Neutrophil (primary cell): Measurements from ENCODE around the gene NOP14.

Source experiments
- H3K27ac ChIP-seq: fragments of 200-600 bp; sonication (generic); 2 replicates; pipeline ENCODE4 v1.5.1; 2016; ENCODE audit warnings: mild to moderate bottlenecking, moderate library complexity
- H3K27me3 ChIP-seq: fragments of 200-600 bp; sonication (generic); 2 replicates; pipeline ENCODE4 v1.6.0; 2016; ENCODE audit warnings: mild to moderate bottlenecking
- H3K36me3 ChIP-seq: fragments of 200-600 bp; sonication (generic); 2 replicates; pipeline ENCODE4 v1.5.1; 2017
- H3K4me1 ChIP-seq, 2 experiments: fragments of 200-600 bp in 1 of 2; sonication (generic) in 1 of 2; 1 replicate in 1 of 2; 2 replicates in 1 of 2; pipeline versions ENCODE4 v1.5.1 to v1.6.1; 2013 to 2016; ENCODE audit warnings: low read depth in 1 of 2, low read length in 1 of 2, mild to moderate bottlenecking in 1 of 2, moderate library complexity in 1 of 2; ENCODE audit not compliant: control insufficient read depth in 1 of 2, insufficient read depth in 1 of 2
- H3K4me3 ChIP-seq, 2 experiments: fragments of 200-600 bp in 1 of 2; sonication (generic) in 1 of 2; 1 replicate in 1 of 2; 2 replicates in 1 of 2; pipeline ENCODE4 v1.5.1; 2013 to 2016; ENCODE audit warnings: low read depth in 1 of 2, low read length in 1 of 2, mild to moderate bottlenecking in 1 of 2, moderate library complexity in 1 of 2
- H3K9me3 ChIP-seq: fragments of 200-600 bp; sonication (generic); 2 replicates; pipeline ENCODE4 v1.5.1; 2016
- CTCF ChIP-seq: fragments of 200-600 bp; sonication (generic); IDR thresholded peaks from 2 replicates; pipeline ENCODE4 v1.5.1; 2016; ENCODE audit warnings: antibody characterized with exemption

The NOP14 gene

GRCh38 chr4:2965262-2965661 lies 2.1 kb upstream of the NOP14 start:
- Histone ChIP-seq H3K36me3 (no peaks in the 10 kb centered on the region), H3K4me1 (peaks cover 24 to 27% of the 10 kb centered on the region in 2 experiments), H3K27ac (no peak overlapping the region), H3K9me3 (no peaks in the 10 kb centered on the region), H3K4me3 (no peak overlapping the region), H3K27me3 (peaks cover 14% of the 10 kb centered on the region)
- TF ChIP-seq CTCF: no peak

GRCh38 chr4:2964706-2965258 lies 1.6 kb upstream of the NOP14 start:
- Histone ChIP-seq H3K36me3 (no peaks in the 10 kb centered on the region), H3K27me3 (peaks cover 14% of the 10 kb centered on the region), H3K4me3 (no peak overlapping the region), H3K4me1 (peaks cover 24 to 27% of the 10 kb centered on the region in 2 experiments), H3K9me3 (no peaks in the 10 kb centered on the region), H3K27ac (no peak overlapping the region)
- no peak for TF ChIP-seq CTCF

GRCh38 chr4:2963966-2964471 lies 813 bp upstream of the NOP14 start:
- H3K4me1 ChIP-seq: peaks cover 24 to 27% of the 10 kb centered on the region in 2 experiments
- no peaks in the 10 kb centered on the region for H3K9me3 ChIP-seq
- peak overlapping the region; percentile 68 for H3K27ac ChIP-seq
- H3K36me3 ChIP-seq: no peaks in the 10 kb centered on the region
- peaks cover 14% of the 10 kb centered on the region for H3K27me3 ChIP-seq
- TF ChIP-seq CTCF: no peak
- H3K4me3 ChIP-seq: peak overlapping the region; percentile 91 to 95

GRCh38 chr4:2962614-2963174 lies 512 bp downstream of the NOP14 start:
- Histone ChIP-seq H3K27me3 (peaks cover 14% of the 10 kb centered on the region), H3K4me1 (peaks cover 24 to 27% of the 10 kb centered on the region in 2 experiments)

GRCh38 chr4:2961811-2962441 lies 1.3 kb downstream of the NOP14 start:
- TF ChIP-seq CTCF: no peak
- peak overlapping the region; percentile 91 to 95 for H3K4me3 ChIP-seq
- no peaks in the 10 kb centered on the region for H3K9me3 ChIP-seq
- peak overlapping the region; percentile 8 for H3K27ac ChIP-seq
- peaks cover 24 to 27% of the 10 kb centered on the region in 2 experiments for H3K4me1 ChIP-seq
- peaks cover 14% of the 10 kb centered on the region for H3K27me3 ChIP-seq
- H3K36me3 ChIP-seq: no peaks in the 10 kb centered on the region

More at GRCh38 chr4:2962614-2963174, 512 bp downstream of the NOP14 start:
- Histone ChIP-seq H3K9me3 (no peaks in the 10 kb centered on the region), H3K4me3 (peak overlapping the region; percentile 91 to 95), H3K27ac (peak overlapping the region; percentile 68), H3K36me3 (no peaks in the 10 kb centered on the region)
- TF ChIP-seq CTCF: no peak
